Type B pancreatic cell (in vitro differentiated cells): ENCODE results near the gene CDC37L1. TPM values are rescaled to one million over a fixed set of nuclear protein-coding genes. Genes with fewer than 3 reads are reported as not detected.

Source experiments
- DNase-seq: peaks from one replicate; pipeline ENCODE4 v3.0.0; 2021; ENCODE audit warnings: mixed read lengths; ENCODE audit not compliant: unreplicated experiment; ENCODE audit errors: extremely low spot score
- H3K27ac Mint-ChIP-seq: 2 replicates; pipeline ENCODE4 v1.8.0; 2021; ENCODE audit warnings: mild to moderate bottlenecking, mixed read lengths
- H3K27me3 Mint-ChIP-seq: 2 replicates; pipeline ENCODE4 v1.8.0; 2021; ENCODE audit warnings: mixed read lengths
- H3K36me3 Mint-ChIP-seq: 2 replicates; pipeline ENCODE4 v1.8.0; 2021; ENCODE audit warnings: mixed read lengths
- H3K4me1 Mint-ChIP-seq: one replicate; pipeline ENCODE4 v1.8.0; 2021; ENCODE audit warnings: mixed read lengths; ENCODE audit not compliant: unreplicated experiment
- H3K4me3 Mint-ChIP-seq: 2 replicates; pipeline ENCODE4 v1.8.0; 2021; ENCODE audit warnings: mild to moderate bottlenecking, mixed read lengths
- H3K9me3 Mint-ChIP-seq: 2 replicates; pipeline ENCODE4 v1.8.0; 2021; ENCODE audit warnings: mixed read lengths
- total RNA-seq: library from RNA; stranded (reverse); gene quantifications from 2 replicates; pipeline ENCODE4 v1.2.1, GENCODE V29; 2021; ENCODE audit warnings: low replicate concordance
- TF ChIP-seq, protein P1 (sequence below): fragments of 200-600 bp; sonication (generic); conservative IDR thresholded peaks from 2 replicates; pipeline ENCODE4 v1.5.0; 2021; ENCODE audit warnings: antibody characterized with exemption, mild to moderate bottlenecking

Gene CDC37L1
- total RNA-seq, 1 donor from 2014 or later = 13.2 TPM

DNA sequence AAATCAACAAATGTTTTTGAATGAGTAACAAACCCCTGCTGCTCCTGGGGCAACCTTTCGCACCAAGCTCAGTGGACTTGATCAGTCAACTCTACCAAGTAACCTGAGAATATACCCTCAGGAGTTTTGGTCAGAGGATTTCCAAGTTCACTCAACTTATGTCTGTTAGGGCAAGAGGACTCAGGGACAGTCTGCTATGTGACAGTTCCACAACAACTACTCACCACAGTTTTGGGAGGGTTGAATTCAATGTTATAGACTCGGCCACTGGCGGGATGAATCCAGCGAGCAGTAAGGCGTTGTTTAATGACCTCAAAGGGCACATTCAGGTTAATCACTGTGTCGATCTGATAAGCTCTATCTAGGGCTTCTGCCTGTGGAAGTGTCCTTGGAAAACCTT, 39.5 kb downstream of the CDC37L1 start:
- no peaks in the 10 kb centered on the region for H3K9me3 Mint-ChIP-seq
- no peak overlapping the region for H3K4me3 Mint-ChIP-seq
- TF ChIP-seq, protein P1, sequence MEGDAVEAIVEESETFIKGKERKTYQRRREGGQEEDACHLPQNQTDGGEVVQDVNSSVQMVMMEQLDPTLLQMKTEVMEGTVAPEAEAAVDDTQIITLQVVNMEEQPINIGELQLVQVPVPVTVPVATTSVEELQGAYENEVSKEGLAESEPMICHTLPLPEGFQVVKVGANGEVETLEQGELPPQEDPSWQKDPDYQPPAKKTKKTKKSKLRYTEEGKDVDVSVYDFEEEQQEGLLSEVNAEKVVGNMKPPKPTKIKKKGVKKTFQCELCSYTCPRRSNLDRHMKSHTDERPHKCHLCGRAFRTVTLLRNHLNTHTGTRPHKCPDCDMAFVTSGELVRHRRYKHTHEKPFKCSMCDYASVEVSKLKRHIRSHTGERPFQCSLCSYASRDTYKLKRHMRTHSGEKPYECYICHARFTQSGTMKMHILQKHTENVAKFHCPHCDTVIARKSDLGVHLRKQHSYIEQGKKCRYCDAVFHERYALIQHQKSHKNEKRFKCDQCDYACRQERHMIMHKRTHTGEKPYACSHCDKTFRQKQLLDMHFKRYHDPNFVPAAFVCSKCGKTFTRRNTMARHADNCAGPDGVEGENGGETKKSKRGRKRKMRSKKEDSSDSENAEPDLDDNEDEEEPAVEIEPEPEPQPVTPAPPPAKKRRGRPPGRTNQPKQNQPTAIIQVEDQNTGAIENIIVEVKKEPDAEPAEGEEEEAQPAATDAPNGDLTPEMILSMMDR = no peak
- DNase-seq = no peak
- peaks cover 37% of the 10 kb centered on the region for H3K36me3 Mint-ChIP-seq
- no peaks in the 10 kb centered on the region for H3K27me3 Mint-ChIP-seq
- H3K4me1 Mint-ChIP-seq = no peaks in the 10 kb centered on the region
- no peak overlapping the region for H3K27ac Mint-ChIP-seq

DNA sequence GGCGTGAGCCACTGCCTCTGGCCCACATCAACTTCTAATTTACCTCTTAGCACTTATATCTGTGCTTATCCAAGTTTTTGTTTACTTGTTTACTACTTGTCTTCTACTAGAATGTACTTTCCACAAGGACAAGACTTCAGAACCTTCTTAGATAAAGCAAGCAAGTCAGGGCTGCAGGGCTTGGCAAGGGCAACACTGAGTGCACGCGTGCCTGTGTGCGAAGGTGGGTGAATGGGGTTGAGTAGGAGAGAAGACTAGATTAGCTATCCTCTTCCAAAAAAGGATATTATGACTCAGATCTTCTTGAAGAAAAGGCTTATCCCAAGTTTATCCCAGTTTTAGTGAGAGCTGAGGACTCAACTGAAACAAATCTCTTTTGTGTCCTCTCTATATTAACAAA, 42.4 kb downstream of the CDC37L1 start:
- TF ChIP-seq, protein P1 = no peak
- H3K4me1 Mint-ChIP-seq = no peaks in the 10 kb centered on the region
- no peaks in the 10 kb centered on the region for H3K9me3 Mint-ChIP-seq
- no peak overlapping the region for H3K4me3 Mint-ChIP-seq
- H3K36me3 Mint-ChIP-seq = peaks cover 39% of the 10 kb centered on the region
- H3K27me3 Mint-ChIP-seq = no peaks in the 10 kb centered on the region
- DNase-seq = no peak
- H3K27ac Mint-ChIP-seq = no peak overlapping the region

DNA sequence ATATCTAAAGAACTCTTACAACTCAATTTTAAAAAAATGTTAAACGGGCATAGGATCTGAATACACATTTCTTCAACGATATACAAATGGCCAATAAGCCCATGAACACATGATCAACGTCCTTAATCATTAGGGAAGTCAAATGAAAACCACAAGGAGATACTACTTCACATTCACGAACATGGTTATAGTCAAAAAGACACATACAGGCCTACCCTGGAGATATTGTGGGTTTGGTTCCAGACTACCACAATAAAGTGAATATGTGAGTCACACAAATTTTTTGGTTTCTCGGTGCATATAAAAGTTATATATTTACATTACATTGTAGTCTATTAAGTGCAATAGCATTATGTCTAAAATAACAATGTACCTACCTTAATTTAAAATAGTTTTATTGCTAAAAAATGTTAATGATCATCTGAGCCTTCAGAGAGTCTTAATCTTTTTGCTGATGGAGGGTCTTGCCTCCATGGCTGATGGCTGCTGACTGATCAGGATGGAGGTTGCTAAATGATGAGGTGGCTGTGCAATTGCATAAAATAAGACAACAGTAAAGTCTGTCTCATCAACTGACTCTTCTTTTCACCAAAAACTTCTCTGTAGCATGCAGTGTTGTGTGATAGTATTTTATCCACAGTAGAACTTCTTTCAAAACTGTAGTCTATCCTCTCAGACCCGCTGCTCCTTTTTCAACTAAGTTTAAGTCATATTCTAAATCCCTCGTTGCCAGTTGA, 46.5 kb downstream of the CDC37L1 start:
- no peak overlapping the region for H3K4me3 Mint-ChIP-seq
- no peaks in the 10 kb centered on the region for H3K27me3 Mint-ChIP-seq
- TF ChIP-seq, protein P1 = no peak
- no peak overlapping the region for H3K27ac Mint-ChIP-seq
- DNase-seq = no peak
- no peaks in the 10 kb centered on the region for H3K9me3 Mint-ChIP-seq
- H3K4me1 Mint-ChIP-seq = no peaks in the 10 kb centered on the region
- peaks cover 29% of the 10 kb centered on the region for H3K36me3 Mint-ChIP-seq

DNA sequence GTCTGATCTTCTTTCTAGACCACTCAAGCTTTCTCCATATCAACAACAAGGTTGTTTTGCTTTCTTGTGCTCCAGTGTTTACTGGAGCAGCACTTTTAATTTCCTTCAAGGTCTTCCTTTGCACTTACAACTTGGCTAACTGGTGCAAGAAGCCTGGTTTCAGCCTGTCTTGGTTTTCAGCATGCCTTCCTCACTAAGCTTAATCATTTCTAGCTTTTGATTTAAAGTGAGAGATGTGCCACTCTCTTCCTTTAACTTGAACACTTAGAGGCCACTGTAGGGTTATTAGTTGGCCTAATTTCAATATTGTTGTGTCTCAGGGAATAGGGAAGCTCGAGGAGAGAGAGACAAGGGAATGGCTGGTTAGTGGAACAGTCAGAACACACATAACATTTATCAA, 48.2 kb downstream of the CDC37L1 start:
- no peaks in the 10 kb centered on the region for H3K9me3 Mint-ChIP-seq
- TF ChIP-seq, protein P1 = no peak
- no peaks in the 10 kb centered on the region for H3K4me1 Mint-ChIP-seq
- DNase-seq = no peak
- H3K36me3 Mint-ChIP-seq = peaks cover 27% of the 10 kb centered on the region
- H3K27me3 Mint-ChIP-seq = no peaks in the 10 kb centered on the region
- no peak overlapping the region for H3K27ac Mint-ChIP-seq
- H3K4me3 Mint-ChIP-seq = no peak overlapping the region

DNA sequence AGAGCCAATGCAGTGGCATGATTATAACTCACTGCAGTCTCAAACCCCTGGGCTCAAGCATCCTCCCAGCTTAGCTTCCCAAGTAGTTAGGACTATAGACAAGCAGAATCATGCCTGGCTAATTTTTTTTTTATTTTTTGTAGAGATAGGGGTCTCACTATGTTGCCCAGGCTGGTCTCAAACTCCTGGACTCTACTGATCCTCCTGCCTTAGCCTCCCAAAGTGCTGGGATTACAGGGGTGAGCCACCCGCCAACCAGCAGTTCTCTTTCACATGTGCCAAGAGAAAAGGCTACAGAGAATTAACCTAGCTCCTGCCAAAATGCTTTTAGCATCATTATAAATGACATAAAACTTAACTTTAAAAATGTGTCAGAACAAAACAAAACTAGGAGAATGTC, 53.5 kb downstream of the CDC37L1 start:
- Mint-ChIP-seq H3K27ac (no peak overlapping the region), H3K4me3 (no peak overlapping the region), H3K4me1 (no peaks in the 10 kb centered on the region), H3K36me3 (peaks cover 12% of the 10 kb centered on the region), H3K27me3 (no peaks in the 10 kb centered on the region), H3K9me3 (no peaks in the 10 kb centered on the region)
- no peak for DNase-seq
- TF ChIP-seq, protein P1 = no peak
